ENCODE measurements around the gene PLEKHO2. TPM values are rescaled to one million over a fixed set of nuclear protein-coding genes. Genes with fewer than 3 reads are reported as not detected.

The PLEKHO2 gene
- total RNA-seq, 1 experiment from 2014 or later = 7.9 TPM

- TF ChIP-seq EZH2 (IDR thresholded peaks at IDR 0.05; ENCODE audit: low read depth) (no peak), CTCF (conservative IDR thresholded peaks at IDR 0.05) (no peak)
- CTCF ChIA-PET = no interaction called here
Measured at GRCh38 chr15:64915518-64916227, 74.0 kb downstream of the PLEKHO2 start.

DNA sequence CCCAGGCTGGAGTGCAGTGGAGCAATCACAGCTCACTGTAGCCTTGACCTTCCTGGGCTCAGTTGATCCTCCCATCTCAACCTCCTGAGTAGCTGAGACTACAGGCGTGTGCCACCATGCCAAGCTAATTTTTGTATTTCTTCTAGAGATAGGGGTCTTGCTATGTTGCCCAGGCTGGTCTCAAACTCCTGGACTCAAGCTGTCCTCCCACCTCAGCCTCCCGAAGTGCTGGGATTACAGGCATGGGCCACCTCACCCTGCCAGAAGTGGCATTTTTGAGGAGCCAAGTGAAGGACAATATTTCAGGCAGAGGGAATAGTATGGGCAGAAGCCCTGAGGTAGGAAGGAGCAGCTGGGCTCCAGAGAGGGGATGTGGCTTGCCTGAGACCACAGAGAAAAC lies 74.7 kb downstream of the PLEKHO2 start:
- H3K9me3 ChIP-seq (ENCODE audit: insufficient read depth, low read depth) = no peaks in the 10 kb centered on the region
- intact Hi-C loops (cut with micrococcal nuclease; ENCODE audit: unreplicated experiment) = no loop called here
- H3K4me3 ChIP-seq = no peak overlapping the region
- no TSS peak for BruUV-seq (replicated peaks)
- H2AFZ ChIP-seq = no peak overlapping the region
- no peaks in the 10 kb centered on the region for H3K27me3 ChIP-seq (ENCODE audit: insufficient read depth, low read depth)
- no peaks in the 10 kb centered on the region for H4K20me1 ChIP-seq (ENCODE audit: insufficient read depth)
- no peaks in the 10 kb centered on the region for H3K79me2 ChIP-seq (ENCODE audit: low read depth)
- H3F3A ChIP-seq (ENCODE audit: insufficient read depth, low read depth) = peaks cover 2% of the 10 kb centered on the region; the same call in 1 of the 2 replicates
- CTCF ChIA-PET = no interaction called here
- H3K4me2 ChIP-seq = no peak overlapping the region
- POLR2A ChIA-PET (ENCODE audit: unreplicated experiment) = no interaction called here
- H3K27ac ChIP-seq = no peak overlapping the region
- H3K4me1 ChIP-seq (replicated peaks; ENCODE audit: insufficient read depth) = peaks cover 7% of the 10 kb centered on the region
- H3K9me2 ChIP-seq (ENCODE audit: insufficient read depth) = no peaks in the 10 kb centered on the region
- TF ChIP-seq CTCF (conservative IDR thresholded peaks at IDR 0.05) (no peak), EZH2 (IDR thresholded peaks at IDR 0.05; ENCODE audit: low read depth) (no peak)
- DNase-seq = no peak
- H3K36me3 ChIP-seq (ENCODE audit: low read depth) = no peaks in the 10 kb centered on the region

More at GRCh38 chr15:64915518-64916227, 74.0 kb downstream of the PLEKHO2 start:
- DNase-seq = no peak
- Histone ChIP-seq H3K4me2 (no peak overlapping the region), H3K4me3 (no peak overlapping the region), H3K79me2 (ENCODE audit: low read depth) (no peaks in the 10 kb centered on the region), H3K9me3 (ENCODE audit: insufficient read depth, low read depth) (no peaks in the 10 kb centered on the region), H4K20me1 (ENCODE audit: insufficient read depth) (no peaks in the 10 kb centered on the region), H3K4me1 (replicated peaks; ENCODE audit: insufficient read depth) (no peaks in the 10 kb centered on the region), H3K36me3 (ENCODE audit: low read depth) (no peaks in the 10 kb centered on the region), H3K27me3 (ENCODE audit: insufficient read depth, low read depth) (no peaks in the 10 kb centered on the region), H3F3A (ENCODE audit: insufficient read depth, low read depth) (no peaks in the 10 kb centered on the region), H3K9me2 (ENCODE audit: insufficient read depth) (no peaks in the 10 kb centered on the region), H3K27ac (no peak overlapping the region), H2AFZ (no peak overlapping the region)
- BruUV-seq (replicated peaks) = no TSS peak
- POLR2A ChIA-PET (ENCODE audit: unreplicated experiment) = no interaction called here
- intact Hi-C loops (cut with micrococcal nuclease; ENCODE audit: unreplicated experiment) = no loop called here

GRCh38 chr15:64917211-64917610 lies 75.5 kb downstream of the PLEKHO2 start:
- TF ChIP-seq CTCF (conservative IDR thresholded peaks at IDR 0.05) (no peak), EZH2 (IDR thresholded peaks at IDR 0.05; ENCODE audit: low read depth) (no peak)
- no TSS peak for BruUV-seq (replicated peaks)
- CTCF ChIA-PET = no interaction called here
- intact Hi-C loops (cut with micrococcal nuclease; ENCODE audit: unreplicated experiment) = no loop called here
- H4K20me1 ChIP-seq (ENCODE audit: insufficient read depth) = no peaks in the 10 kb centered on the region
- H3K4me1 ChIP-seq (replicated peaks; ENCODE audit: insufficient read depth) = peaks cover 15% of the 10 kb centered on the region
- H3K79me2 ChIP-seq (ENCODE audit: low read depth) = no peaks in the 10 kb centered on the region
- no peak overlapping the region for H2AFZ ChIP-seq
- peaks cover 5% of the 10 kb centered on the region; the same call in 1 of the 2 replicates for H3F3A ChIP-seq (ENCODE audit: insufficient read depth, low read depth)
- H3K9me2 ChIP-seq (ENCODE audit: insufficient read depth) = no peaks in the 10 kb centered on the region
- H3K27me3 ChIP-seq (ENCODE audit: insufficient read depth, low read depth) = no peaks in the 10 kb centered on the region
- DNase-seq = no peak
- no peak overlapping the region for H3K4me2 ChIP-seq
- POLR2A ChIA-PET (ENCODE audit: unreplicated experiment) = no interaction called here
- no peak overlapping the region for H3K27ac ChIP-seq
- no peaks in the 10 kb centered on the region for H3K9me3 ChIP-seq (ENCODE audit: insufficient read depth, low read depth)
- H3K4me3 ChIP-seq = no peak overlapping the region
- no peaks in the 10 kb centered on the region for H3K36me3 ChIP-seq (ENCODE audit: low read depth)

Other genes starting within 250 kb of the PLEKHO2 start
- gene RBPMS2, start 66.3 kb upstream of the PLEKHO2 start, total RNA-seq (2021) = 4.1 and 5.3 TPM in 2 replicates
- gene PIF1, start 16.3 kb upstream of the PLEKHO2 start, total RNA-seq (2021) = 54.8 and 67.6 TPM in 2 replicates
- 14.2 and 17.5 TPM in 2 replicates for gene ANKDD1A, start 70.0 kb downstream of the PLEKHO2 start, total RNA-seq (2021)
- 88.3 and 91.7 TPM in 2 replicates for gene SPG21, start 148.0 kb downstream of the PLEKHO2 start, total RNA-seq (2021)
- gene MTFMT, start 187.7 kb downstream of the PLEKHO2 start, total RNA-seq (2021) = 16.0 and 24.9 TPM in 2 replicates
- not detected in 2 replicates for gene SLC51B, start 203.5 kb downstream of the PLEKHO2 start, total RNA-seq (2021)
- not detected in 2 replicates for gene RASL12, start 226.1 kb downstream of the PLEKHO2 start, total RNA-seq (2021)
- gene KBTBD13, start 234.8 kb downstream of the PLEKHO2 start, total RNA-seq (2021) = not detected in 2 replicates

Data from PC-9 (cell line).